Astrocyte (in vitro differentiated cells and primary cell): ENCODE data around the gene DCLK2.

Source experiments
- CTCF ChIP-seq: IDR thresholded peaks from 2 replicates; pipeline ENCODE4 v1.5.1; 2011; ENCODE audit warnings: low read depth, mild to moderate bottlenecking, inconsistent platforms, low read length, moderate library complexity; ENCODE audit not compliant: insufficient read depth
- EZH2 ChIP-seq: IDR thresholded peaks from 2 replicates; pipeline ENCODE4 v1.6.1; 2012; ENCODE audit warnings: mild to moderate bottlenecking, low read length, inconsistent platforms; ENCODE audit not compliant: insufficient read depth

- TF ChIP-seq CTCF = no peak
- TF ChIP-seq EZH2 = no peak
Measured at GRCh38 chr4:150264595-150265161, 186.4 kb downstream of the DCLK2 start.
